Measurements from ENCODE around the gene SMAD6.

GRCh38 chr15:66777596-66778313, 75.7 kb downstream of the SMAD6 start:
- TF ChIP-seq POLR2A (conservative IDR thresholded peaks at IDR 0.05) (no peak), TCFL5 (CRISPR knock-in tag; conservative IDR thresholded peaks at IDR 0.05) (no peak), ZNF121 (CRISPR knock-in tag; conservative IDR thresholded peaks at IDR 0.05) (no peak), ZNF589 (CRISPR knock-in tag; IDR thresholded peaks at IDR 0.05; ENCODE audit: low read depth) (no peak), ZNF57 (CRISPR knock-in tag; IDR thresholded peaks at IDR 0.05) (no peak), HDAC2 (IDR thresholded peaks at IDR 0.05) (no peak)

Data from K562 (cell line).